ENCODE results near the gene RNF212. TPM values are rescaled to one million over a fixed set of nuclear protein-coding genes. Genes with fewer than 3 reads are reported as not detected.

The RNF212 gene
- total RNA-seq, 2 donors from 2014 or later = 2.3 to 2.5 TPM

DNA sequence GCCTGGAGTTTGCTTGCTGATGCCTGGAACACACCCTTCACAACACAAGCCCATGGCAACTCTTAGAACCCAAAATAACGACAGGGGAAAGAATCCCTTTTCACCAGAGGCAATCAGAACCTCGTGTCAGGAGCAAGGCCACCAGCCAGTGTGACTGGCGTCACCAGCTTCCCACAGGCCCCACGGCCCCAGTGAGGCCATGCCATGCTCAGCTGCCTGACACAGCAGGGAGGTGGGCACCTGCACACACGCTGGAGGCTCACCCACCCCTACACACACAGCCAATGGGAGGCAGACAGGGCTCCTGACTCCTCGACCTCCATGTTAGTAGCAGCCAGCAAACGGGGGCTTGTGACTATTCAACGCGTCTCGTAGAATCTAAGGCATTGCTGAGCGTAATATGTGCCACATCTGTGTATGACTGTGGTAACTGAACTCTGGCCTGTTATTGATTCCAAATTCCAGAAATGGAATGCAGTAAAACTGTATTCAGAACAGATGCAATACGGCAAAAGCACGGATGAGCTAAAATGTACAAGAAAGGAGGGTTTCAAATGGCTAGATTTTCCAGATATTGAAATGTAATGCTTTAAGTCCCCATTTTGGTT lies 28.5 kb downstream of the RNF212 start:
- intact Hi-C loops (cut with DNase I) = no loop called here
- Histone ChIP-seq H3K36me3 (no peaks in the 10 kb centered on the region), H3K4me3 (no peak overlapping the region), H3K27me3 (no peaks in the 10 kb centered on the region), H3K9ac (ENCODE audit: low read depth in 2 of 2, low read length in 2 of 2) (no peak overlapping the region), H3K27ac (no peak overlapping the region), H3K4me1 (no peaks in the 10 kb centered on the region), H3K9me3 (no peaks in the 10 kb centered on the region)
- no peak for DNase-seq
- TF ChIP-seq, protein P1, sequence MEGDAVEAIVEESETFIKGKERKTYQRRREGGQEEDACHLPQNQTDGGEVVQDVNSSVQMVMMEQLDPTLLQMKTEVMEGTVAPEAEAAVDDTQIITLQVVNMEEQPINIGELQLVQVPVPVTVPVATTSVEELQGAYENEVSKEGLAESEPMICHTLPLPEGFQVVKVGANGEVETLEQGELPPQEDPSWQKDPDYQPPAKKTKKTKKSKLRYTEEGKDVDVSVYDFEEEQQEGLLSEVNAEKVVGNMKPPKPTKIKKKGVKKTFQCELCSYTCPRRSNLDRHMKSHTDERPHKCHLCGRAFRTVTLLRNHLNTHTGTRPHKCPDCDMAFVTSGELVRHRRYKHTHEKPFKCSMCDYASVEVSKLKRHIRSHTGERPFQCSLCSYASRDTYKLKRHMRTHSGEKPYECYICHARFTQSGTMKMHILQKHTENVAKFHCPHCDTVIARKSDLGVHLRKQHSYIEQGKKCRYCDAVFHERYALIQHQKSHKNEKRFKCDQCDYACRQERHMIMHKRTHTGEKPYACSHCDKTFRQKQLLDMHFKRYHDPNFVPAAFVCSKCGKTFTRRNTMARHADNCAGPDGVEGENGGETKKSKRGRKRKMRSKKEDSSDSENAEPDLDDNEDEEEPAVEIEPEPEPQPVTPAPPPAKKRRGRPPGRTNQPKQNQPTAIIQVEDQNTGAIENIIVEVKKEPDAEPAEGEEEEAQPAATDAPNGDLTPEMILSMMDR (IDR thresholded peaks at IDR 0.05) = no peak

- H3K27ac ChIP-seq = no peak overlapping the region
- DNase-seq = no peak
- H3K4me1 ChIP-seq = no peaks in the 10 kb centered on the region
- H3K9me3 ChIP-seq = no peaks in the 10 kb centered on the region
- TF ChIP-seq, protein P1 (IDR thresholded peaks at IDR 0.05) = no peak
- no peak overlapping the region for H3K4me3 ChIP-seq
- no peaks in the 10 kb centered on the region for H3K27me3 ChIP-seq
- H3K36me3 ChIP-seq = no peaks in the 10 kb centered on the region
- intact Hi-C loops (cut with DNase I) = no loop called here
- H3K9ac ChIP-seq (ENCODE audit: low read depth in 2 of 2, low read length in 2 of 2) = no peak overlapping the region
These were observed 29.0 kb downstream of the RNF212 start for GRCh38 chr4:1084394-1084793.

- H3K36me3 ChIP-seq = no peaks in the 10 kb centered on the region
- no peak overlapping the region for H3K9ac ChIP-seq (ENCODE audit: low read depth in 2 of 2, low read length in 2 of 2)
- peak; percentile 74 for DNase-seq
- no peaks in the 10 kb centered on the region for H3K4me1 ChIP-seq
- TF ChIP-seq, protein P1 (IDR thresholded peaks at IDR 0.05) = no peak
- no peak overlapping the region for H3K4me3 ChIP-seq
- intact Hi-C loops (cut with DNase I) = no loop called here
- H3K27me3 ChIP-seq = no peaks in the 10 kb centered on the region
- H3K27ac ChIP-seq = no peak overlapping the region
- H3K9me3 ChIP-seq = no peaks in the 10 kb centered on the region
These were observed 30.9 kb downstream of the RNF212 start for GRCh38 chr4:1082215-1083182.

DNA sequence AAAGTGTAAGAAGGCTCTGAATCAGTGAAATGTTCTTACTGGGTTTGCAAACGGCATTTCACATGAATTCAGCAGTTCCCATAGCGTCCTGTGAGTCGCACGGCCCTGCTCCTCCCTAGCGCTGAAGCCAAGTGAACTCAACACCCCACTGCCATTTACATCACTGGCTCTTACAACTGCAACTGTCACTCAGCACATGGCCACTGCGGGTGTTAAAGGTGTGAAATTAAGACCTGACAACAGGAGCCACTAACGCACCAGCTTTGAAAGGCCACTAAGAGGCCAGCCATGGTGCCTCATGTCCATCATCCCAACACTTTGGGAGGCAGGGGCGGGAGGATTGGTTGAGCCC lies 31.7 kb downstream of the RNF212 start:
- TF ChIP-seq, protein P1 (IDR thresholded peaks at IDR 0.05) = no peak
- no peak overlapping the region for H3K27ac ChIP-seq
- no peaks in the 10 kb centered on the region for H3K4me1 ChIP-seq
- no peak overlapping the region for H3K4me3 ChIP-seq
- DNase-seq = no peak
- intact Hi-C loops (cut with DNase I) = no loop called here
- no peaks in the 10 kb centered on the region for H3K9me3 ChIP-seq
- no peak overlapping the region for H3K9ac ChIP-seq (ENCODE audit: low read depth in 2 of 2, low read length in 2 of 2)
- H3K36me3 ChIP-seq = no peaks in the 10 kb centered on the region
- H3K27me3 ChIP-seq = no peaks in the 10 kb centered on the region

DNA sequence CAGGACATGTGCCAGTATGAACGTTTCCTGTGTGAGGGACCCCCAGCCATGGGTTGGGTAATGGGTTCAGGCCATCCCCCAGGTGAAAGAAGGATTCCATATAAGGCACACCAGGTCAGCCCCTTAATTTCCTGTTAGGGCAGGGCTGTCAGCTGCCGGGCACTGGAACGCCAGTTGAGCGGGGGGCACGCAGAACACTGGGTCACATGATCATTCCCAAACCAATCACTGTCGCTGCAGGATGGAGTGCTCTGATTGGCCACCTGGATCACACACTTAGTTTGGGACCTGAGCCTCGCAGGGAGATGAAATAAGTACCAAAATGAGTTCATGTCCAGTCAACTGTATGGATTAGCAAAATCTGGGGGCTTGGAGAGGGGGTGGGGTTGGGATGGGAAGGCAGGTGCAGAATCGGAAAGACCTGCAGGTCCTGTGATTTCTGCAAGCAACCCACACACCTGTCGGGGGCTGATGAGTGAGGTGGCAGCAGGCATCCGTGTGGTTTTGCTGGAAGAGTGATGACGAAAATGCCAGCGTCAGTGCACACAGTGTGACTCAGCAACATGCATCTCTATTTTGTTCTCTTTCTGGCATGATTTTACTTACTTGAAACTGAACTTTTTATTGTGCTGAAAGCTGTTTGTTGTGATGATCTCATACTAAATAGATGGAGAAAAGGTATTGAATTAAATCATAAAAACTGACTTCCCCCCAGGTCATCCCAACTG lies 32.2 kb downstream of the RNF212 start:
- no peaks in the 10 kb centered on the region for H3K4me1 ChIP-seq
- H3K4me3 ChIP-seq = no peak overlapping the region
- intact Hi-C loops (cut with DNase I) = no loop called here
- no peak overlapping the region for H3K27ac ChIP-seq
- no peak for DNase-seq
- H3K9ac ChIP-seq (ENCODE audit: low read depth in 2 of 2, low read length in 2 of 2) = no peak overlapping the region
- no peaks in the 10 kb centered on the region for H3K9me3 ChIP-seq
- no peaks in the 10 kb centered on the region for H3K36me3 ChIP-seq
- TF ChIP-seq, protein P1 (IDR thresholded peaks at IDR 0.05) = no peak
- no peaks in the 10 kb centered on the region for H3K27me3 ChIP-seq
